Measurements from ENCODE around the gene BOK. TPM values are rescaled to one million over a fixed set of nuclear protein-coding genes. Genes with fewer than 3 reads are reported as not detected.
A peak's percentile ranks its signal among the peaks of the same experiment; 100 is the strongest.

BOK gene
- total and polyA plus RNA-seq, 4 donors, result 3.1 to 11.6 (median 5.5) TPM

DNA sequence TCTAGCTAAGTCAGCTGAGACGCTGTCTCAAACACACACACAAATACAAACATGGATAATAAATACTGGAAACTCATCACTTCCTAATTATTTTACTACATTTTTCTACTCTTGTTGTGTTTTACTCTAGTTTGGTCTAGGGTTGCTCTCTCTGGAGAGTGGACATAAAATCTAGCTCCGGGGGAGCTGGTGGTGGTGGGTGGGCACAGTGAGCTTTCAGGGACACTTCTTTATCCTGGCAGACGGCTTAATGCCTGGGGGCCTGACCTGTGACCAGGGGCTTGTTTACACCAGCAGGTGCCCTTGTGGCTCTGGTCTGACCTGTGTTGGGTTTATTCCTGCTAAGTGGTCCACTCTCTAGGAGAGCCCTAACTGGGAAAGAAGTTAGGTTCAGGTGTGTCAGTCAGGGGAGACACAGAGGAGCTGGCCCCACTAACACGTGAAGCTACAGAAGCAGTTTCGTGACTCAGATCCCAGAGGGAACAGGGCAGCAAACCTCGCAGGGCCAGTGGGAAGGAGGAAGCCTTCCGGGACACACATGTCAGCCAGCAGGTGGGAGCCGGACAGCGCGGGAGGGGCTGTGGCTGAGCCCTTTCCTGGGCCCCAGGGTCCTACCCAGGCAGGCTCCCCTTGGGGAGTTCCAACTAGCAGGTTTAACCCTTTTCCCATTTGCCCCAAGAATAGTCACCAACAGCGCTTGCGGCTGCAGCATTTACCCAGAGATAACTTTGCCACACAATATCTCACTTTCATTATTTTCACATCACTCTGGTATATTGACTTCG, 22.5 kb upstream of the BOK start:
- H3K4me1 ChIP-seq (ENCODE audit: control insufficient read depth in 1 of 2, insufficient read depth in 2 of 2, low read length in 2 of 2), result no peaks in the 10 kb centered on the region
- ATAC-seq (ENCODE audit: low FRiP score) (no peak), DNase-seq (peak in 1 of 2 donors; percentile 73)
- no peaks in the 10 kb centered on the region for H3K27me3 ChIP-seq (ENCODE audit: control insufficient read depth in 1 of 2, insufficient read depth in 2 of 2, low read length in 1 of 2)
- no peak overlapping the region for H3K27ac ChIP-seq (ENCODE audit: low read depth in 1 of 2, low read length in 2 of 2)
- intact Hi-C loops (cut with DNase I), result no loop called here
- no peak overlapping the region for H3K4me3 ChIP-seq (ENCODE audit: low read length in 2 of 2)
- H3K9me3 ChIP-seq (ENCODE audit: control insufficient read depth, low read length), result no peaks in the 10 kb centered on the region
- 50 to 56% methylated on average over 13 of the region's 13 CpGs for WGBS, 2 donors
- no peaks in the 10 kb centered on the region for H3K36me3 ChIP-seq (ENCODE audit: control insufficient read depth in 1 of 2, insufficient read depth in 2 of 2, low read length in 1 of 2)

GRCh38 chr2:241538838-241539615, 19.5 kb upstream of the BOK start:
- DNase-seq (peak in 1 of 2 donors; percentile 57), ATAC-seq (ENCODE audit: low FRiP score) (no peak)
- no peaks in the 10 kb centered on the region for H3K9me3 ChIP-seq (ENCODE audit: control insufficient read depth, low read length)
- no peak overlapping the region for H3K27ac ChIP-seq (ENCODE audit: low read depth in 1 of 2, low read length in 2 of 2)
- no peak overlapping the region for H3K4me3 ChIP-seq (ENCODE audit: low read length in 2 of 2)
- H3K4me1 ChIP-seq (ENCODE audit: control insufficient read depth in 1 of 2, insufficient read depth in 2 of 2, low read length in 2 of 2), result no peaks in the 10 kb centered on the region
- WGBS, 2 donors, result 65 to 80% methylated on average over 15 of the region's 15 CpGs
- no peaks in the 10 kb centered on the region for H3K27me3 ChIP-seq (ENCODE audit: control insufficient read depth in 1 of 2, insufficient read depth in 2 of 2, low read length in 1 of 2)
- intact Hi-C loops (cut with DNase I), result no loop called here
- no peaks in the 10 kb centered on the region for H3K36me3 ChIP-seq (ENCODE audit: control insufficient read depth in 1 of 2, insufficient read depth in 2 of 2, low read length in 1 of 2)

DNA sequence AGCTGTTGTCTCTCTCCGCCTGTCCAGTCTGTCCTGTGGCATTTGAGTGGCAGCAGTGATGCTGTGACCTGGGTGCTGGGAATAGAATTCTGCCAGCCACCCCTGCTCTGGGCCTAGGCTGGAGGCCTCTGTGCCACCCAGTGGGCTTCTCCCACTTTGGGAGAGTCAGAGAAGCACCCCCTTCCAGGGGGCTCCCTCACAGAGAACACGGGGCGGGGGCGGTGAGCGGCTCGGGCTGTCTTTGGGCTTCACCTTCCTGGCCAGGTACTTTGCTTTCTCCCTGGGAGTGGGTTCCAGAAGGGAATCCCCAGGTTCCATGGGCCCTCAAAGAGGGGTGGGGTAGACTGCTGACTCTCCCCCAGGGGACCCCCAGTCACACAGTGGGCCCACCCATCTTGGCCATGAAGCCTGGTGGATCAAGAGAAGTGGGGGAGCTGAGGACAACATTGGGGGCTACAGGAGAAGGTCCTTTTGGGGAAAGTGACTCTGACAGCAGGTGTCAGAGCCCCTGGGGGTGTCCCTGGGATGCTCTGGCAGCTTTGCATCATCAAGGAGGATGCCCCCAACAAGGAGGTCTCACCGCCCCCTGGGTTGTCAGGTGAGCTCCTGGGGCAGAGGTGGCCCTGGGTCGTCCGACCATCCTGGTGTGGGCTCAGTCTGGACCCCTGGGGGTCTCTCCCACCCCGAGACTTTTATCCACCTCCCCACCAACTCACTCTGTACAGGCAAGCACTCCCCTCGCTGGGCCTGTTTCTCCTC, 18.8 kb upstream of the BOK start:
- WGBS, 2 donors, result 95 to 96% methylated on average over 11 of the region's 11 CpGs
- ATAC-seq (ENCODE audit: low FRiP score), result no peak
- no peak overlapping the region for H3K4me3 ChIP-seq (ENCODE audit: low read length in 2 of 2)
- H3K27me3 ChIP-seq (ENCODE audit: control insufficient read depth in 1 of 2, insufficient read depth in 2 of 2, low read length in 1 of 2), result no peaks in the 10 kb centered on the region
- intact Hi-C loops (cut with DNase I), result no loop called here
- H3K36me3 ChIP-seq (ENCODE audit: control insufficient read depth in 1 of 2, insufficient read depth in 2 of 2, low read length in 1 of 2), result no peaks in the 10 kb centered on the region
- H3K27ac ChIP-seq (ENCODE audit: low read depth in 1 of 2, low read length in 2 of 2), result no peak overlapping the region
- DNase-seq, result no peak
- H3K9me3 ChIP-seq (ENCODE audit: control insufficient read depth, low read length), result no peaks in the 10 kb centered on the region
- H3K4me1 ChIP-seq (ENCODE audit: control insufficient read depth in 1 of 2, insufficient read depth in 2 of 2, low read length in 2 of 2), result no peaks in the 10 kb centered on the region

DNA sequence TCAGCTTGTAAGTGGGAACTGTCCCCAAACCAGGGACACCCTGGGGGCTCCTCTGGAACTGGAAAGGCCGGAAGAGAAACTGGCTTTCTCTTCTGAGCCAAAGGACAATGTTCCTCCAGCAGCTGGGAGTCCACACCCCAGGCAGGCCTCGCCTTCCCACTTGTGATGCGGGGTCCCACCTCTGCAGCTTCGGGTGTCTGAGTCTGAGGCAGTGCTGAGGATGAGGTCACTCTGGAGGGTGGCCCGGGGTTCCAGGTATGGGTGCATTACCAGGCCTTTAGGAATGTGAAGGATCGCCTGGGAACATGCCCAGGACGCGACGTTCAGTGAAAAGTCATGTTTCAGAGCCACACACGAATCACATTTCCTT, 18.2 kb upstream of the BOK start:
- Histone ChIP-seq H3K27ac (ENCODE audit: low read depth in 1 of 2, low read length in 2 of 2) (no peak overlapping the region), H3K27me3 (ENCODE audit: control insufficient read depth in 1 of 2, insufficient read depth in 2 of 2, low read length in 1 of 2) (no peaks in the 10 kb centered on the region), H3K4me3 (ENCODE audit: low read length in 2 of 2) (no peak overlapping the region), H3K36me3 (ENCODE audit: control insufficient read depth in 1 of 2, insufficient read depth in 2 of 2, low read length in 1 of 2) (no peaks in the 10 kb centered on the region), H3K4me1 (ENCODE audit: control insufficient read depth in 1 of 2, insufficient read depth in 2 of 2, low read length in 2 of 2) (no peaks in the 10 kb centered on the region), H3K9me3 (ENCODE audit: control insufficient read depth, low read length) (no peaks in the 10 kb centered on the region)
- DNase-seq, result no peak
- 22 to 34% methylated on average over 10 of the region's 10 CpGs for WGBS, 2 donors
- intact Hi-C loops (cut with DNase I), result no loop called here
- no peak for ATAC-seq (ENCODE audit: low FRiP score)

- WGBS, 2 donors, result 1 to 3% methylated on average over 49 to 68 of the region's 68 CpGs
- no peaks in the 10 kb centered on the region for H3K4me1 ChIP-seq (ENCODE audit: control insufficient read depth in 1 of 2, insufficient read depth in 2 of 2, low read length in 2 of 2)
- H3K27ac ChIP-seq (ENCODE audit: low read depth in 1 of 2, low read length in 2 of 2), result no peak overlapping the region
- ATAC-seq (ENCODE audit: low FRiP score), result peak; percentile 59
- H3K9me3 ChIP-seq (ENCODE audit: control insufficient read depth, low read length), result no peaks in the 10 kb centered on the region
- no peak for DNase-seq
- no peaks in the 10 kb centered on the region for H3K36me3 ChIP-seq (ENCODE audit: control insufficient read depth in 1 of 2, insufficient read depth in 2 of 2, low read length in 1 of 2)
- H3K4me3 ChIP-seq (ENCODE audit: low read length in 2 of 2), result peak overlapping the region; percentile 16 to 25
- H3K27me3 ChIP-seq (ENCODE audit: control insufficient read depth in 1 of 2, insufficient read depth in 2 of 2, low read length in 1 of 2), result no peaks in the 10 kb centered on the region
- intact Hi-C loops (cut with DNase I), result no loop called here
Measured at GRCh38 chr2:241540771-241541561, 17.6 kb upstream of the BOK start.

DNA sequence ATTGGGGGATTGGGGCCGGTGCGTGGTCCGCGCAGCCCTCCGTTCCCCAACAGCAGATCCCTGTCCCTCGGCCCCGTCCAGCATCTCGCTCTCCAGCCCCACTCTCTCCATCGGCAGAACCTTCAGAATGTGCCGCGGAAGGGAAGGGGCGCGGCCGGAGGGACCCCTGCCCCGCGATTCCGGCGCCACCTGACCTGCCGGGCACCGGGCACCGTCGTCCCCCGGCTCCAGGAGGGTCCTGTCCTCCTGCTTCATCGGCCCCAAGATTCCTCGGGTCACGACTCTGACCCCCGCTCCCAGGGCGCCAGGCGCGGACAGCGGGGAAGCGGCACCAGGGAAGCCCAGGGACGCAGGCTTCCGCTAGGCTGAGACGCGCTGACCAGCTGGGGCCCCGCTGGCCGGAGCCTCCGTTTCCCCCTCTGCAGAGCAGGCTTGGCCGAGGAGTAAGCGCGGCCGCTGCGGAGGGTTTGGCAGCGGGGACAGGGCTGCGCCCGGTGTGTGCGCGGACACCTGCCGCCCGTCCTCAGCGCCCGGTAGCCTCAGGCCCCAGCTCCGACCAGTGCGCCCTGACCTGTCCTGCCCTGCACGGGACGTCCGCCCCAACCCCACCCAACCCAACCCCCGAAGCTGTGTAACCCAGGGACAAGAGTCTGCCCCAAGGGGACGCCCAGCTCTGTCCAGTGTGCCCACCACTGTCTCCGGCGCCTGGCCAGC, 16.8 kb upstream of the BOK start:
- H3K4me3 ChIP-seq (ENCODE audit: low read length in 2 of 2), result no peak overlapping the region
- peak; percentile 42 for ATAC-seq (ENCODE audit: low FRiP score)
- WGBS, 2 donors, result 14% methylated on average over 51 to 62 of the region's 62 CpGs
- no peak for DNase-seq
- no peak overlapping the region for H3K27ac ChIP-seq (ENCODE audit: low read depth in 1 of 2, low read length in 2 of 2)
- H3K9me3 ChIP-seq (ENCODE audit: control insufficient read depth, low read length), result no peaks in the 10 kb centered on the region
- intact Hi-C loops (cut with DNase I), result no loop called here
- H3K27me3 ChIP-seq (ENCODE audit: control insufficient read depth in 1 of 2, insufficient read depth in 2 of 2, low read length in 1 of 2), result no peaks in the 10 kb centered on the region
- no peaks in the 10 kb centered on the region for H3K4me1 ChIP-seq (ENCODE audit: control insufficient read depth in 1 of 2, insufficient read depth in 2 of 2, low read length in 2 of 2)
- no peaks in the 10 kb centered on the region for H3K36me3 ChIP-seq (ENCODE audit: control insufficient read depth in 1 of 2, insufficient read depth in 2 of 2, low read length in 1 of 2)

GRCh38 chr2:241542278-241542605, 16.3 kb upstream of the BOK start:
- H3K27ac ChIP-seq (ENCODE audit: low read depth in 1 of 2, low read length in 2 of 2), result no peak overlapping the region
- WGBS, 2 donors, result 62 to 68% methylated on average over 14 to 15 of the region's 15 CpGs
- ATAC-seq (ENCODE audit: low FRiP score), result no peak
- no peak overlapping the region for H3K4me3 ChIP-seq (ENCODE audit: low read length in 2 of 2)
- H3K36me3 ChIP-seq (ENCODE audit: control insufficient read depth in 1 of 2, insufficient read depth in 2 of 2, low read length in 1 of 2), result no peaks in the 10 kb centered on the region
- H3K9me3 ChIP-seq (ENCODE audit: control insufficient read depth, low read length), result no peaks in the 10 kb centered on the region
- no peak for DNase-seq
- intact Hi-C loops (cut with DNase I), result no loop called here
- H3K27me3 ChIP-seq (ENCODE audit: control insufficient read depth in 1 of 2, insufficient read depth in 2 of 2, low read length in 1 of 2), result no peaks in the 10 kb centered on the region
- no peaks in the 10 kb centered on the region for H3K4me1 ChIP-seq (ENCODE audit: control insufficient read depth in 1 of 2, insufficient read depth in 2 of 2, low read length in 2 of 2)

GRCh38 chr2:241545106-241545505, 13.4 kb upstream of the BOK start:
- no peaks in the 10 kb centered on the region for H3K36me3 ChIP-seq (ENCODE audit: control insufficient read depth in 1 of 2, insufficient read depth in 2 of 2, low read length in 1 of 2)
- DNase-seq, result no peak
- intact Hi-C loops (cut with DNase I), result no loop called here
- no peaks in the 10 kb centered on the region for H3K9me3 ChIP-seq (ENCODE audit: control insufficient read depth, low read length)
- no peaks in the 10 kb centered on the region for H3K4me1 ChIP-seq (ENCODE audit: control insufficient read depth in 1 of 2, insufficient read depth in 2 of 2, low read length in 2 of 2)
- H3K27ac ChIP-seq (ENCODE audit: low read depth in 1 of 2, low read length in 2 of 2), result no peak overlapping the region
- WGBS, 2 donors, result 20 to 36% methylated on average over 10 of the region's 10 CpGs
- no peak overlapping the region for H3K4me3 ChIP-seq (ENCODE audit: low read length in 2 of 2)
- H3K27me3 ChIP-seq (ENCODE audit: control insufficient read depth in 1 of 2, insufficient read depth in 2 of 2, low read length in 1 of 2), result no peaks in the 10 kb centered on the region
- no peak for ATAC-seq (ENCODE audit: low FRiP score)
